ENCODE results near the gene RBM33. TPM values are rescaled to one million over a fixed set of nuclear protein-coding genes. Genes with fewer than 3 reads are reported as not detected.

Gene RBM33
- total RNA-seq, 2 donors from 2014 or later, result 34.2 to 41.5 TPM

- no peak for DNase-seq
- ATAC-seq, result peak in 1 of 2 donors; percentile 55
- intact Hi-C loops (cut with DNase I), result no loop called here
These were observed 109.7 kb downstream of the RBM33 start for GRCh38 chr7:155754165-155754564.

GRCh38 chr7:155755026-155755425 is 110.6 kb downstream of the RBM33 start:
- intact Hi-C loops (cut with DNase I), result no loop called here
- peak in 1 of 2 donors; percentile 24 for ATAC-seq
- no peak for DNase-seq

GRCh38 chr7:155756322-155756721 is 111.9 kb downstream of the RBM33 start:
- ATAC-seq (no peak), DNase-seq (no peak)
- intact Hi-C loops (cut with DNase I), result no loop called here

GRCh38 chr7:155758348-155758747 is 113.9 kb downstream of the RBM33 start:
- DNase-seq, result no peak
- intact Hi-C loops (cut with DNase I), result no loop called here
- no peak for ATAC-seq

GRCh38 chr7:155759740-155760430 is 115.4 kb downstream of the RBM33 start:
- intact Hi-C loops (cut with DNase I), result no loop called here
- no peak for ATAC-seq
- DNase-seq, result no peak

GRCh38 chr7:155761162-155761561 is 116.7 kb downstream of the RBM33 start:
- intact Hi-C loops (cut with DNase I), result no loop called here
- ATAC-seq, result no peak
- no peak for DNase-seq

GRCh38 chr7:155762036-155762435 is 117.6 kb downstream of the RBM33 start:
- ATAC-seq (no peak), DNase-seq (no peak)
- intact Hi-C loops (cut with DNase I), result no loop called here

- ATAC-seq (peak in 1 of 2 donors; percentile 47), DNase-seq (no peak)
- intact Hi-C loops (cut with DNase I), result no loop called here
These were observed 118.2 kb downstream of the RBM33 start for GRCh38 chr7:155762655-155763054.

GRCh38 chr7:155763122-155763521 is 118.7 kb downstream of the RBM33 start:
- no peak for ATAC-seq
- intact Hi-C loops (cut with DNase I), result no loop called here
- no peak for DNase-seq

- ATAC-seq, result peak; percentile 41 to 53
These were observed 119.4 kb downstream of the RBM33 start for GRCh38 chr7:155763691-155764437.

GRCh38 chr7:155764438-155764793 is 120.0 kb downstream of the RBM33 start:
- peak in 1 of 2 donors; percentile 16 for ATAC-seq
- no peak for DNase-seq
- intact Hi-C loops (cut with DNase I), result no loop called here

More at GRCh38 chr7:155763691-155764437, 119.4 kb downstream of the RBM33 start:
- intact Hi-C loops (cut with DNase I), result no loop called here
- DNase-seq, result no peak

- intact Hi-C loops (cut with DNase I), result loop anchor here in 1 of 2 donors (5.0 kb wide), 1 partner anchor 838 kb away; no protein-coding TSS in a partner anchor
- DNase-seq, result no peak
- no peak for ATAC-seq
These were observed 121.0 kb downstream of the RBM33 start for GRCh38 chr7:155765458-155765857.

- intact Hi-C loops (cut with DNase I), result loop anchor here in 1 of 2 donors (5.0 kb wide), 1 partner anchor 839 kb away; no protein-coding TSS in a partner anchor
- no peak for DNase-seq
- ATAC-seq, result no peak
These were observed 121.9 kb downstream of the RBM33 start for GRCh38 chr7:155766386-155766785.

GRCh38 chr7:155766966-155767916 is 122.8 kb downstream of the RBM33 start:
- no peak for DNase-seq
- ATAC-seq, result no peak
- intact Hi-C loops (cut with DNase I), result loop anchor here in 1 of 2 donors (5.0 kb wide), 1 partner anchor 840 kb away; no protein-coding TSS in a partner anchor

GRCh38 chr7:155769701-155770100 is 125.2 kb downstream of the RBM33 start:
- no peak for DNase-seq
- no peak for ATAC-seq
- intact Hi-C loops (cut with DNase I), result loop anchor here in 1 of 2 donors (2.0 to 5.0 kb wide), 2 partner anchors 171 to 842 kb away; no protein-coding TSS in a partner anchor

GRCh38 chr7:155770241-155770640 is 125.8 kb downstream of the RBM33 start:
- DNase-seq, result no peak
- intact Hi-C loops (cut with DNase I), result no loop called here
- no peak for ATAC-seq

GRCh38 chr7:155773531-155773930 is 129.1 kb downstream of the RBM33 start:
- intact Hi-C loops (cut with DNase I), result no loop called here
- no peak for ATAC-seq
- no peak for DNase-seq

GRCh38 chr7:155774947-155775346 is 130.5 kb downstream of the RBM33 start:
- ATAC-seq (peak in 1 of 2 donors; percentile 87), DNase-seq (no peak)
- intact Hi-C loops (cut with DNase I), result no loop called here

GRCh38 chr7:155775691-155776090 is 131.2 kb downstream of the RBM33 start:
- no peak for DNase-seq
- intact Hi-C loops (cut with DNase I), result no loop called here
- peak in 1 of 2 donors; percentile 21 for ATAC-seq

All from left cardiac atrium (tissue), 4 donors.